Stimulated activated naive CD8-positive, alpha-beta T cell treated with anti-CD3 and anti-CD28 coated beads, Interleukin-15, Interleukin-2, amounts not matched to agents 100 U/mL and 50 U/mL, for 24 hours (primary cell): ENCODE results near the gene CLNS1A.
"Not testable (repeated sequence)": the region's sequence is repeated elsewhere in the genome, so short reads cannot be mapped to it uniquely, and the experiment has no call there.

Experiments
- ATAC-seq: fragments of 150-1000 bp; cut with Tn5 transposase; one replicate; pipeline ENCODE4 v1.10.0; 2021
- DNase-seq: peaks from one replicate; pipeline ENCODE4 v3.0.0; 2021

The CLNS1A gene

GRCh38 chr11:77617892-77618291 lies 19.7 kb downstream of the CLNS1A start:
- no peak for ATAC-seq
- DNase-seq, result no peak

- ATAC-seq, result no peak
- DNase-seq, result no peak
Observed at GRCh38 chr11:77611921-77612320, 25.7 kb downstream of the CLNS1A start.

GRCh38 chr11:77609234-77609633 lies 28.4 kb downstream of the CLNS1A start:
- no peak for ATAC-seq

GRCh38 chr11:77604281-77604680 lies 33.3 kb downstream of the CLNS1A start:
- ATAC-seq (no peak), DNase-seq (no peak)

More at GRCh38 chr11:77609234-77609633, 28.4 kb downstream of the CLNS1A start:
- DNase-seq, result no peak

- ATAC-seq, result no peak
- DNase-seq, result no peak
Observed at GRCh38 chr11:77602381-77603088, 35.1 kb downstream of the CLNS1A start.

GRCh38 chr11:77598195-77598594 lies 39.4 kb downstream of the CLNS1A start:
- ATAC-seq (no peak), DNase-seq (no peak)

- no peak for DNase-seq
Observed at GRCh38 chr11:77596626-77597025, 41.0 kb downstream of the CLNS1A start.

GRCh38 chr11:77593883-77594282 lies 43.7 kb downstream of the CLNS1A start:
- no peak for ATAC-seq
- DNase-seq, result no peak

More at GRCh38 chr11:77596626-77597025, 41.0 kb downstream of the CLNS1A start:
- ATAC-seq, result no peak

- ATAC-seq (no peak), DNase-seq (no peak)
Observed at GRCh38 chr11:77592727-77593126, 44.9 kb downstream of the CLNS1A start.

GRCh38 chr11:77590194-77590782 lies 47.3 kb downstream of the CLNS1A start:
- DNase-seq (no peak), ATAC-seq (no peak)

GRCh38 chr11:77589521-77590193 lies 47.9 kb downstream of the CLNS1A start, which contains the start of gene AQP11:
AQP11 (plus strand) TSS chr11:77589953; CDS start chr11:77589993, 40 bp downstream.
- peak; percentile 77 for DNase-seq
- peak; percentile 85 for ATAC-seq

GRCh38 chr11:77589181-77589520 lies 48.4 kb downstream of the CLNS1A start:
- ATAC-seq (peak; percentile 26), DNase-seq (no peak)

- DNase-seq (peak; percentile 14), ATAC-seq (no peak)
Observed at GRCh38 chr11:77580712-77581337, 56.8 kb downstream of the CLNS1A start.

GRCh38 chr11:77575428-77575827 lies 62.2 kb downstream of the CLNS1A start:
- not testable (repeated sequence) for ATAC-seq, DNase-seq

- ATAC-seq, DNase-seq: not testable (repeated sequence)
Observed at GRCh38 chr11:77570896-77571295, 66.7 kb downstream of the CLNS1A start.

- DNase-seq (no peak), ATAC-seq (no peak)
Observed at GRCh38 chr11:77569676-77570070, 67.9 kb downstream of the CLNS1A start.

GRCh38 chr11:77568916-77569675 lies 68.5 kb downstream of the CLNS1A start:
- DNase-seq (no peak), ATAC-seq (no peak)

GRCh38 chr11:77568306-77568705 lies 69.3 kb downstream of the CLNS1A start:
- DNase-seq, result no peak
- no peak for ATAC-seq
